Measurements from ENCODE around the gene MYO7B. TPM values are rescaled to one million over a fixed set of nuclear protein-coding genes. Genes with fewer than 3 reads are reported as not detected.

Gene MYO7B
- polyA plus RNA-seq, 1 of the 3 experiments (the other 2 are of a cell fraction): 0.08 TPM

GRCh38 chr2:127656569-127657231 is 121.2 kb downstream of the MYO7B start (continued):
- TF ChIP-seq RXRA (IDR thresholded peaks at IDR 0.05; ENCODE audit: borderline replicate concordance, low read depth) (no peak), ELF1 (IDR thresholded peaks at IDR 0.05) (no peak), MAX (IDR thresholded peaks at IDR 0.05; ENCODE audit: low read depth) (no peak), TCF12 (IDR thresholded peaks at IDR 0.05) (no peak), TAF1 (IDR thresholded peaks at IDR 0.05; ENCODE audit: borderline replicate concordance, low read depth, low read length) (no peak), FOXM1 (IDR thresholded peaks at IDR 0.05; ENCODE audit: low read depth) (no peak), NRF1 (IDR thresholded peaks at IDR 0.05; ENCODE audit: low read depth, low read length) (no peak), TEAD4 (IDR thresholded peaks at IDR 0.05; ENCODE audit: borderline replicate concordance, insufficient read depth) (no peak), EZH2phosphoT487 (IDR thresholded peaks at IDR 0.05; ENCODE audit: borderline replicate concordance, low read depth) (no peak)

- H4K20me1 ChIP-seq (ENCODE audit: insufficient read depth): no peaks in the 10 kb centered on the region
- H3K9me3 ChIP-seq: no peaks in the 10 kb centered on the region
- no peaks in the 10 kb centered on the region for H3K9me2 ChIP-seq
- POLR2A ChIA-PET: no interaction called here
- no peaks in the 10 kb centered on the region for H3K36me3 ChIP-seq (replicated peaks in 1 of 2; ENCODE audit: control insufficient read depth in 1 of 2, insufficient read depth in 2 of 2, low read length in 1 of 2)
- no peak overlapping the region for H3K9ac ChIP-seq
- no peak for TF ChIP-seq MAX (IDR thresholded peaks at IDR 0.05; ENCODE audit: low read depth)
- no peak overlapping the region for H2AFZ ChIP-seq (ENCODE audit: low read depth)
- H3K4me3 ChIP-seq (ENCODE audit: low read depth in 2 of 2, low read length in 1 of 2): no peak overlapping the region
- H3K27me3 ChIP-seq (ENCODE audit: insufficient read depth): no peaks in the 10 kb centered on the region
- H3F3A ChIP-seq (replicated peaks; ENCODE audit: insufficient read depth): no peaks in the 10 kb centered on the region
- no peak overlapping the region for H3K27ac ChIP-seq (ENCODE audit: low read depth in 2 of 2, low read length in 1 of 2)
- no peak overlapping the region for H3K4me2 ChIP-seq
- no peaks in the 10 kb centered on the region for H3K79me2 ChIP-seq (ENCODE audit: insufficient read depth)
- CTCF ChIA-PET: no interaction called here
- DNase-seq: no peak
- 91% methylated on average over 12 of the region's 17 CpGs for WGBS (ENCODE audit: low lambda C conversion rate)
- H3K4me1 ChIP-seq (ENCODE audit: control insufficient read depth in 1 of 2, insufficient read depth in 2 of 2, low read depth in 1 of 2, low read length in 1 of 2): peaks cover 0 to 39% of the 10 kb centered on the region in 2 experiments; a peak in 1 of 4 replicates
Observed at GRCh38 chr2:127657232-127657595, 121.7 kb downstream of the MYO7B start.

GRCh38 chr2:127658146-127658545 is 122.7 kb downstream of the MYO7B start:
- Histone ChIP-seq H3K79me2 (ENCODE audit: insufficient read depth) (no peaks in the 10 kb centered on the region), H3K4me3 (ENCODE audit: low read depth in 2 of 2, low read length in 1 of 2) (no peak overlapping the region), H3K4me1 (ENCODE audit: control insufficient read depth in 1 of 2, insufficient read depth in 2 of 2, low read depth in 1 of 2, low read length in 1 of 2) (peaks cover 0 to 37% of the 10 kb centered on the region in 2 experiments; a peak in 1 of 4 replicates), H3F3A (replicated peaks; ENCODE audit: insufficient read depth) (no peaks in the 10 kb centered on the region), H4K20me1 (ENCODE audit: insufficient read depth) (no peaks in the 10 kb centered on the region), H3K9ac (no peak overlapping the region), H3K9me2 (no peaks in the 10 kb centered on the region), H3K27ac (ENCODE audit: low read depth in 2 of 2, low read length in 1 of 2) (no peak overlapping the region), H3K9me3 (no peaks in the 10 kb centered on the region), H3K27me3 (ENCODE audit: insufficient read depth) (no peaks in the 10 kb centered on the region), H3K4me2 (no peak overlapping the region), H3K36me3 (replicated peaks in 1 of 2; ENCODE audit: control insufficient read depth in 1 of 2, insufficient read depth in 2 of 2, low read length in 1 of 2) (no peaks in the 10 kb centered on the region), H2AFZ (ENCODE audit: low read depth) (no peak overlapping the region)
- 66% methylated on average over 6 of the region's 6 CpGs for WGBS (ENCODE audit: low lambda C conversion rate)
- ChIA-PET POLR2A (no interaction called here), CTCF (interaction anchor here (0.9 kb wide), 1 partner anchor 8 kb away, joined by 3 read pairs; no protein-coding TSS in a partner anchor)
- TF ChIP-seq MEF2A (IDR thresholded peaks at IDR 0.05; ENCODE audit: borderline replicate concordance, low read depth): no peak
- TF ChIP-seq NRF1 (IDR thresholded peaks at IDR 0.05; ENCODE audit: low read depth, low read length): no peak
- DNase-seq: no peak
